H9 (cell line): Measurements from ENCODE around the gene FGA. TPM values are rescaled to one million over a fixed set of nuclear protein-coding genes. Genes with fewer than 3 reads are reported as not detected.

Source experiments
- DNase-seq: peaks from one replicate; pipeline ENCODE4 v3.0.0-alpha.2; 2017
- H2AFZ ChIP-seq: one replicate; pipeline ENCODE4 v1.6.1; 2013; ENCODE audit warnings: mild to moderate bottlenecking, low read length, control low read depth, moderate library complexity
- H2AK5ac ChIP-seq: 2 replicates; pipeline ENCODE4 v1.6.1; 2013; ENCODE audit warnings: low read length, control low read depth, mixed read lengths; ENCODE audit not compliant: insufficient read length
- H2BK120ac ChIP-seq: one replicate; pipeline ENCODE4 v1.6.1; 2013; ENCODE audit warnings: low read depth, mild to moderate bottlenecking, low read length, control low read depth, inconsistent platforms; ENCODE audit not compliant: poor library complexity, severe bottlenecking
- H2BK12ac ChIP-seq: 2 replicates; pipeline ENCODE4 v1.6.1; 2013; ENCODE audit warnings: low read length, control low read depth, mixed read lengths, low read depth; ENCODE audit not compliant: insufficient read length
- H2BK15ac ChIP-seq: 2 replicates; pipeline ENCODE4 v1.6.1; 2013; ENCODE audit warnings: low read depth, low read length, control low read depth
- H2BK20ac ChIP-seq: one replicate; pipeline ENCODE4 v1.6.1; 2013; ENCODE audit warnings: low read depth, mild to moderate bottlenecking, low read length, control low read depth, inconsistent platforms; ENCODE audit not compliant: poor library complexity, severe bottlenecking
- H2BK5ac ChIP-seq: 2 replicates; pipeline ENCODE4 v1.6.1; 2013; ENCODE audit warnings: low read length, control low read depth, mixed read lengths; ENCODE audit not compliant: insufficient read length
- H3K14ac ChIP-seq: 2 replicates; pipeline ENCODE4 v1.6.1; 2013; ENCODE audit warnings: low read length, control low read depth; ENCODE audit not compliant: insufficient read depth
- H3K18ac ChIP-seq: 2 replicates; pipeline ENCODE4 v1.6.1; 2013; ENCODE audit warnings: low read depth, mild to moderate bottlenecking, mixed read lengths, low read length, control low read depth; ENCODE audit not compliant: insufficient read length
- H3K23ac ChIP-seq: 2 replicates; pipeline ENCODE4 v1.6.1; 2013; ENCODE audit warnings: low read length, control low read depth, mixed read lengths, low read depth; ENCODE audit not compliant: insufficient read length
- H3K23me2 ChIP-seq: 2 replicates; pipeline ENCODE4 v1.6.1; 2013; ENCODE audit warnings: low read depth, mild to moderate bottlenecking, mixed read lengths, low read length, control low read depth; ENCODE audit not compliant: insufficient read length, poor library complexity, severe bottlenecking
- H3K27ac ChIP-seq: 2 replicates; pipeline ENCODE4 v1.5.1; 2013; ENCODE audit warnings: low read length, control low read depth, mixed read lengths, low read depth; ENCODE audit not compliant: insufficient read length
- H3K27me3 ChIP-seq: 2 replicates; pipeline ENCODE4 v1.6.1; 2013; ENCODE audit warnings: low read length, control low read depth, inconsistent platforms; ENCODE audit not compliant: insufficient read depth
- H3K4ac ChIP-seq: 2 replicates; pipeline ENCODE4 v1.6.1; 2013; ENCODE audit warnings: low read depth, mild to moderate bottlenecking, control low read depth, inconsistent platforms, low read length, moderate library complexity
- H3K4me1 ChIP-seq: 2 replicates; pipeline ENCODE4 v1.6.1; 2013; ENCODE audit warnings: low read length, control low read depth, inconsistent platforms; ENCODE audit not compliant: insufficient read depth
- H3K4me2 ChIP-seq: 2 replicates; pipeline ENCODE4 v1.6.1; 2013; ENCODE audit warnings: low read length, control low read depth, mixed read lengths; ENCODE audit not compliant: insufficient read length, insufficient read depth
- H3K56ac ChIP-seq: 2 replicates; pipeline ENCODE4 v1.6.1; 2013; ENCODE audit warnings: low read depth, mild to moderate bottlenecking, mixed read lengths, low read length, control low read depth; ENCODE audit not compliant: insufficient read length
- H3K79me1 ChIP-seq: 2 replicates; pipeline ENCODE4 v1.6.1; 2013; ENCODE audit warnings: low read depth, mild to moderate bottlenecking, moderate library complexity, low read length, control low read depth, inconsistent platforms; ENCODE audit not compliant: insufficient read depth, poor library complexity, severe bottlenecking
- H3K79me2 ChIP-seq: 2 replicates; pipeline ENCODE4 v1.6.1; 2013; ENCODE audit warnings: low read length, control low read depth, inconsistent platforms; ENCODE audit not compliant: insufficient read depth
- H3K9ac ChIP-seq: 2 replicates; pipeline ENCODE4 v1.6.1; 2013; ENCODE audit warnings: low read length, control low read depth, mixed read lengths; ENCODE audit not compliant: insufficient read length; ENCODE audit errors: extremely low read depth
- H3K9me3 ChIP-seq: one replicate; pipeline ENCODE4 v1.6.1; 2013; ENCODE audit warnings: low read depth, low read length, inconsistent platforms; ENCODE audit not compliant: control insufficient read depth
- H3T11ph ChIP-seq: one replicate; pipeline ENCODE4 v1.6.1; 2013; ENCODE audit warnings: mild to moderate bottlenecking, low read length, control low read depth, inconsistent platforms
- H4K20me1 ChIP-seq: one replicate; pipeline ENCODE4 v1.6.1; 2013; ENCODE audit not compliant: control insufficient read depth, insufficient read length, insufficient read depth
- H4K5ac ChIP-seq: 2 replicates; pipeline ENCODE4 v1.6.1; 2013; ENCODE audit warnings: low read depth, mild to moderate bottlenecking, mixed read lengths, low read length, control low read depth; ENCODE audit not compliant: insufficient read length
- H4K8ac ChIP-seq: replicated peaks from 2 replicates; pipeline ENCODE4 v1.6.1; 2013; ENCODE audit warnings: low read length, control low read depth, mixed read lengths, low read depth; ENCODE audit not compliant: insufficient read length
- H4K91ac ChIP-seq: 2 replicates; pipeline ENCODE4 v1.6.1; 2013; ENCODE audit warnings: low read depth, mild to moderate bottlenecking, moderate library complexity, mixed read lengths, low read length, control low read depth; ENCODE audit not compliant: insufficient read length
- H3K27ac Mint-ChIP-seq, 3 experiments: 2 replicates in 2 of 3; 3 replicates in 1 of 3; pipeline ENCODE4 v1.8.0; 2020 to 2021; ENCODE audit warnings: mixed read lengths in 3 of 3, mild to moderate bottlenecking in 1 of 3, moderate library complexity in 1 of 3
- H3K27me3 Mint-ChIP-seq: 2 replicates; pipeline ENCODE4 v1.8.0; 2021; ENCODE audit warnings: low read depth, mild to moderate bottlenecking, moderate library complexity, mixed read lengths
- H3K36me3 Mint-ChIP-seq, 3 experiments: 2 replicates in 2 of 3; 3 replicates in 1 of 3; pipeline ENCODE4 v1.8.0; 2020 to 2021; ENCODE audit warnings: low read depth in 3 of 3, mixed read lengths in 3 of 3; ENCODE audit not compliant: insufficient read depth in 1 of 3
- H3K4me1 Mint-ChIP-seq, 2 experiments: 2 replicates each; pipeline ENCODE4 v1.8.0; 2020; ENCODE audit warnings: mixed read lengths in 2 of 2
- H3K4me3 Mint-ChIP-seq, 2 experiments: 2 replicates in 1 of 2; 3 replicates in 1 of 2; pipeline ENCODE4 v1.8.0; 2020 to 2021; ENCODE audit warnings: mild to moderate bottlenecking in 2 of 2, mixed read lengths in 2 of 2, moderate library complexity in 1 of 2
- H3K9me3 Mint-ChIP-seq, 2 experiments: 2 replicates in 1 of 2; 3 replicates in 1 of 2; pipeline ENCODE4 v1.8.0; 2020; ENCODE audit warnings: mild to moderate bottlenecking in 2 of 2, mixed read lengths in 2 of 2, moderate library complexity in 1 of 2
- WGBS: extraction: QIAGEN DNeasy Blood & Tissue Kit; methylation state at CpG from one replicate; pipeline ENCODE4 v1.1.7; 2013; ENCODE audit warnings: missing lambda C conversion rate, low lambda C conversion rate, mixed read lengths; ENCODE audit not compliant: insufficient read length; ENCODE audit errors: extremely low coverage; 5-methylcytosine and 5-hydroxymethylcytosine counted together
- total RNA-seq: library from RNA; stranded (reverse); gene quantifications from 2 replicates; pipeline ENCODE4 v1.2.1, GENCODE V29; 2021
- TF ChIP-seq, protein P1 (sequence below): fragments of 200-600 bp; sonication (generic); conservative IDR thresholded peaks from 3 replicates; pipeline ENCODE4 v1.8.0; 2021; ENCODE audit warnings: antibody characterized with exemption, mild to moderate bottlenecking

The FGA gene
- total RNA-seq, 1 experiment from 2014 or later = not detected

DNA sequence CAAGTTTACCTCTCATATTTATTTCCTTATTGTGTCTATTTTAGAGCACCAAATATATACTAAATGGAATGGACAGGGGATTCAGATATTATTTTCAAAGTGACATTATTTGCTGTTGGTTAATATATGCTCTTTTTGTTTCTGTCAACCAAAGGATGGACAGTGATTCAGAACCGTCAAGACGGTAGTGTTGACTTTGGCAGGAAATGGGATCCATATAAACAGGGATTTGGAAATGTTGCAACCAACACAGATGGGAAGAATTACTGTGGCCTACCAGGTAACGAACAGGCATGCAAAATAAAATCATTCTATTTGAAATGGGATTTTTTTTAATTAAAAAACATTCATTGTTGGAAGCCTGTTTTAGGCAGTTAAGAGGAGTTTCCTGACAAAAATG is 21.5 kb downstream of the FGA start:
- no peak overlapping the region for H2BK5ac ChIP-seq
- H3T11ph ChIP-seq = no peak overlapping the region
- no peak overlapping the region for H2BK20ac ChIP-seq
- no peak overlapping the region for H2BK12ac ChIP-seq
- WGBS = no CpG with 5 or more reads among the region's 3 CpGs
- Mint-ChIP-seq H3K4me1 (peaks cover 0 to 4% of the 10 kb centered on the region in 2 experiments; a peak in 2 of 4 replicates), H3K36me3 (no peaks in the 10 kb centered on the region), H3K27me3 (no peaks in the 10 kb centered on the region), H3K4me3 (no peak overlapping the region), H3K9me3 (no peaks in the 10 kb centered on the region), H3K27ac (no peak overlapping the region)
- no peak overlapping the region for H2BK15ac ChIP-seq
- H2AFZ ChIP-seq = no peak overlapping the region
- no peaks in the 10 kb centered on the region for H3K23me2 ChIP-seq
- no peaks in the 10 kb centered on the region for H3K27me3 ChIP-seq
- no peak overlapping the region for H3K4ac ChIP-seq
- no peak overlapping the region for H3K23ac ChIP-seq
- no peak for DNase-seq
- H4K91ac ChIP-seq = no peak overlapping the region
- TF ChIP-seq, protein P1, sequence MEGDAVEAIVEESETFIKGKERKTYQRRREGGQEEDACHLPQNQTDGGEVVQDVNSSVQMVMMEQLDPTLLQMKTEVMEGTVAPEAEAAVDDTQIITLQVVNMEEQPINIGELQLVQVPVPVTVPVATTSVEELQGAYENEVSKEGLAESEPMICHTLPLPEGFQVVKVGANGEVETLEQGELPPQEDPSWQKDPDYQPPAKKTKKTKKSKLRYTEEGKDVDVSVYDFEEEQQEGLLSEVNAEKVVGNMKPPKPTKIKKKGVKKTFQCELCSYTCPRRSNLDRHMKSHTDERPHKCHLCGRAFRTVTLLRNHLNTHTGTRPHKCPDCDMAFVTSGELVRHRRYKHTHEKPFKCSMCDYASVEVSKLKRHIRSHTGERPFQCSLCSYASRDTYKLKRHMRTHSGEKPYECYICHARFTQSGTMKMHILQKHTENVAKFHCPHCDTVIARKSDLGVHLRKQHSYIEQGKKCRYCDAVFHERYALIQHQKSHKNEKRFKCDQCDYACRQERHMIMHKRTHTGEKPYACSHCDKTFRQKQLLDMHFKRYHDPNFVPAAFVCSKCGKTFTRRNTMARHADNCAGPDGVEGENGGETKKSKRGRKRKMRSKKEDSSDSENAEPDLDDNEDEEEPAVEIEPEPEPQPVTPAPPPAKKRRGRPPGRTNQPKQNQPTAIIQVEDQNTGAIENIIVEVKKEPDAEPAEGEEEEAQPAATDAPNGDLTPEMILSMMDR = no peak
- H3K14ac ChIP-seq = no peak overlapping the region
- H2BK120ac ChIP-seq = no peak overlapping the region
- no peak overlapping the region for H4K8ac ChIP-seq
- no peaks in the 10 kb centered on the region for H3K9me3 ChIP-seq
- no peaks in the 10 kb centered on the region for H3K79me1 ChIP-seq
- no peaks in the 10 kb centered on the region for H3K4me1 ChIP-seq
- no peak overlapping the region for H3K27ac ChIP-seq
- H3K56ac ChIP-seq = no peak overlapping the region
- H3K4me2 ChIP-seq = no peak overlapping the region
- no peak overlapping the region for H4K5ac ChIP-seq
- H3K79me2 ChIP-seq = no peaks in the 10 kb centered on the region
- H2AK5ac ChIP-seq = no peak overlapping the region
- no peak overlapping the region for H3K18ac ChIP-seq
- no peak overlapping the region for H3K9ac ChIP-seq
- no peaks in the 10 kb centered on the region for H4K20me1 ChIP-seq
